ENCODE results near the gene CD99L2. TPM values are rescaled to one million over a fixed set of nuclear protein-coding genes. Genes with fewer than 3 reads are reported as not detected.

CD99L2 gene
- total and polyA plus RNA-seq, 2 of the 8 experiments (the other 6 are each of a cell fraction or from before 2014, with no cell fraction given) = 8.0 to 8.5 TPM

DNA sequence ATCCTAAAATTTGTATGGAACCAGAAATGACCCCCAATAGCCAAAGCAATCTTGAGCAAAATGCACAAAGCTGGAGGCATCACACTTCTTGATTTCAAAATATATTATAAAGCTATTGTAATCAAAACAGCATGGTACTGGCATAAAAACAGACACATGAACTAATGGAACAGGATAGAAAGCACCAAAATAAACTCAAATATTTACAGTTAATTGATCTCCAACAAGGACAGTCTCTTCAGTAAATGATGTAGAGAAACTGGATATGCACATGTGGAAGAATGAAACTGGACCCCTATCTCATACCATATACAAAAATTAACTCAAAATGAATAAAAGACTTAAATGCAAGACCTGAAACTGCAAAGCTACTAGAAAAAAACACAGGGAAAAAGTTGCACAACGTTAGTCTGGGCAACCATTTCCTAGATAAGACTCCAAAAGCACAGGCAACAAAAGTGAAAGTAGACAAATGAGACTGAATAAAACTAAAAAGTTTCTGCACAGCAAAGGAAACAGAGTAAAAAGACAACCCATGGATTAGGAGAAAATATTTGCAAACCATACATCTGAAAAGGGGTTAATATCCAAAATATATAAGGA is 64.9 kb downstream of the CD99L2 start:
- H2BK15ac ChIP-seq (ENCODE audit: low read length) = no peak overlapping the region
- H2AFZ ChIP-seq (ENCODE audit: low read length) = no peak overlapping the region
- no peak overlapping the region for H3K4me2 ChIP-seq (ENCODE audit: insufficient read depth in 1 of 2, low read depth in 2 of 2, low read length in 2 of 2)
- no peak overlapping the region for H4K8ac ChIP-seq (ENCODE audit: extremely low read depth, insufficient read depth, low read length)
- no peak overlapping the region for H4K5ac ChIP-seq (ENCODE audit: insufficient read length, low read depth, low read length)
- H2BK120ac ChIP-seq (replicated peaks; ENCODE audit: low read depth, low read length) = no peak overlapping the region
- H3K27me3 ChIP-seq (replicated peaks in 1 of 4; ENCODE audit: control insufficient read depth in 3 of 4, extremely low read depth in 1 of 4, insufficient read depth in 3 of 4, low read length in 3 of 4) = no peaks in the 10 kb centered on the region
- H3K23me2 ChIP-seq (ENCODE audit: low read depth, low read length) = no peaks in the 10 kb centered on the region
- no peak overlapping the region for H2BK20ac ChIP-seq (ENCODE audit: low read length)
- TF ChIP-seq MAFK (IDR thresholded peaks at IDR 0.05; ENCODE audit: low read depth, low read length) (no peak), BRCA1 (IDR thresholded peaks at IDR 0.05; ENCODE audit: low read depth, low read length) (no peak), CHD2 (IDR thresholded peaks at IDR 0.05; ENCODE audit: low read length) (no peak), RXRA (IDR thresholded peaks at IDR 0.05; ENCODE audit: insufficient read depth, low read depth, low read length) (no peak), CEBPB (IDR thresholded peaks at IDR 0.05; ENCODE audit: low read depth, low read length) (no peak), CREB1 (IDR thresholded peaks at IDR 0.05) (no peak), POU5F1 (IDR thresholded peaks at IDR 0.05; ENCODE audit: low read depth, low read length) (no peak)
- H3K9me3 ChIP-seq (ENCODE audit: insufficient read depth in 2 of 2, low read depth in 1 of 2, low read length in 1 of 2) = no peaks in the 10 kb centered on the region
- H2BK12ac ChIP-seq (ENCODE audit: low read depth, low read length) = no peak overlapping the region
- H3K14ac ChIP-seq (ENCODE audit: insufficient read length) = no peak overlapping the region
- no peak overlapping the region for H2AK5ac ChIP-seq (ENCODE audit: low read depth, low read length)
- no peak overlapping the region for H3K4me3 ChIP-seq (ENCODE audit: extremely low read depth in 1 of 4, insufficient read depth in 2 of 4, low read depth in 3 of 4, low read length in 4 of 4)
- H3K27ac ChIP-seq (ENCODE audit: low read depth, low read length) = no peak overlapping the region
- H3K23ac ChIP-seq (ENCODE audit: insufficient read length) = no peak overlapping the region
- no peak overlapping the region for H3K4ac ChIP-seq (replicated peaks; ENCODE audit: insufficient read length, low read depth, low read length)
- CTCF ChIA-PET (ENCODE audit: partially characterized antibody) = no interaction called here
- H3K56ac ChIP-seq (replicated peaks; ENCODE audit: insufficient read length, low read depth, low read length) = no peak overlapping the region
- no peaks in the 10 kb centered on the region for H3K79me2 ChIP-seq (ENCODE audit: control insufficient read depth in 1 of 2, insufficient read depth in 2 of 2, low read length in 2 of 2)
- no peak overlapping the region for H3K18ac ChIP-seq (ENCODE audit: extremely low read depth, low read length)
- no peaks in the 10 kb centered on the region for H3K36me3 ChIP-seq (ENCODE audit: control insufficient read depth in 2 of 4, insufficient read depth in 4 of 4, low read length in 3 of 4)
- no peak overlapping the region for H2BK5ac ChIP-seq (ENCODE audit: low read depth, low read length)
- H3K9ac ChIP-seq (replicated peaks in 1 of 4; ENCODE audit: extremely low read depth in 1 of 4, low read depth in 3 of 4, low read length in 3 of 4) = no peak overlapping the region
- POLR2A ChIA-PET (ENCODE audit: partially characterized antibody) = no interaction called here
- 89% methylated on average over 1 of the region's 1 CpG; no CpG with 5 or more reads in 1 of the 2 experiments for WGBS, 2 experiments (ENCODE audit: extremely low coverage in 1 of 2, insufficient coverage in 1 of 2, insufficient read length in 1 of 2, insufficient replicate concordance in 2 of 2, low coverage in 1 of 2, low lambda C conversion rate in 2 of 2, missing lambda C conversion rate in 1 of 2)
- H4K91ac ChIP-seq (replicated peaks; ENCODE audit: insufficient read length, low read length) = no peak overlapping the region
- no peaks in the 10 kb centered on the region for H3K79me1 ChIP-seq (ENCODE audit: low read depth, low read length)
- H3K4me1 ChIP-seq (replicated peaks in 1 of 4; ENCODE audit: control insufficient read depth in 3 of 4, insufficient read depth in 4 of 4, low read length in 3 of 4) = no peaks in the 10 kb centered on the region
- DNase-seq (ENCODE audit: low read depth in 1 of 2, low spot score in 2 of 2) = no peak
- no peak for FAIRE-seq
- H4K20me1 ChIP-seq (replicated peaks in 1 of 2; ENCODE audit: control insufficient read depth in 1 of 2, insufficient read depth in 2 of 2, low read length in 2 of 2) = peaks cover 0 to 1% of the 10 kb centered on the region in 2 experiments
